Calu3 (cell line): ENCODE results near the gene NAALADL2. TPM values are rescaled to one million over a fixed set of nuclear protein-coding genes. Genes with fewer than 3 reads are reported as not detected.

ENCODE experiments used
- BruUV-seq: library from RNA; stranded (reverse); fragments of 400-500 nt; replicated peaks from 2 replicates; lab custom pipeline; 2021; lab: Mats Ljungman, UMichigan
- CTCF ChIA-PET: fragments of 300-600 bp; sonication (Branson Sonifier 250); formaldehyde crosslinking; loops from one replicate; lab custom pipeline; 2022; ENCODE audit warnings: antibody characterized with exemption; lab: Charles Lee
- DNase-seq: peaks from one replicate; pipeline ENCODE4 v3.0.0; 2022
- H3K27ac Mint-ChIP-seq: one replicate; pipeline ENCODE4 v1.8.0; 2022; ENCODE audit warnings: mixed read lengths; ENCODE audit not compliant: unreplicated experiment
- H3K27me3 Mint-ChIP-seq: one replicate; pipeline ENCODE4 v1.8.0; 2022; ENCODE audit warnings: mixed read lengths; ENCODE audit not compliant: unreplicated experiment
- H3K36me3 Mint-ChIP-seq: one replicate; pipeline ENCODE4 v1.8.0; 2022; ENCODE audit warnings: mild to moderate bottlenecking, moderate library complexity, mixed read lengths; ENCODE audit not compliant: insufficient read depth, unreplicated experiment
- H3K4me1 Mint-ChIP-seq: one replicate; pipeline ENCODE4 v1.8.0; 2022; ENCODE audit warnings: mild to moderate bottlenecking, low read depth, mixed read lengths; ENCODE audit not compliant: unreplicated experiment
- H3K4me3 Mint-ChIP-seq: one replicate; pipeline ENCODE4 v1.8.0; 2022; ENCODE audit warnings: mild to moderate bottlenecking, low read depth, moderate library complexity, mixed read lengths; ENCODE audit not compliant: unreplicated experiment
- H3K9me3 Mint-ChIP-seq: one replicate; pipeline ENCODE4 v1.8.0; 2022; ENCODE audit warnings: low read depth, mixed read lengths; ENCODE audit not compliant: unreplicated experiment
- CTCF ChIP-seq: fragments of 200-600 bp; IDR thresholded peaks from one replicate; pipeline ENCODE4 v1.8.0; 2022; ENCODE audit warnings: antibody characterized with exemption; ENCODE audit not compliant: unreplicated experiment
- intact Hi-C: fragments of 100-400 bp; cut with micrococcal nuclease; formaldehyde crosslinking; loops from one replicate; pipeline ENCODE4 v1.10.0; 2022; ENCODE audit not compliant: unreplicated experiment
- total RNA-seq: library from RNA; stranded (reverse); gene quantifications from 2 replicates; pipeline ENCODE4 v1.2.3, GENCODE V29; 2022

The NAALADL2 gene
- total RNA-seq, 1 experiment from 2014 or later, result 36.9 TPM

- DNase-seq, result peak; percentile 5
- BruUV-seq, result no TSS peak
- CTCF ChIA-PET, result no interaction called here
- H3K4me1 Mint-ChIP-seq, result peaks cover 20% of the 10 kb centered on the region
- no peaks in the 10 kb centered on the region for H3K27me3 Mint-ChIP-seq
- peak overlapping the region; percentile 76 for H3K27ac Mint-ChIP-seq
- no peaks in the 10 kb centered on the region for H3K36me3 Mint-ChIP-seq
- intact Hi-C loops, result no loop called here
- no peak overlapping the region for H3K4me3 Mint-ChIP-seq
- H3K9me3 Mint-ChIP-seq, result peaks cover 4% of the 10 kb centered on the region
- TF ChIP-seq CTCF, result no peak
Observed at GRCh38 chr3:175535351-175535750, 676.2 kb downstream of the NAALADL2 start.

DNA sequence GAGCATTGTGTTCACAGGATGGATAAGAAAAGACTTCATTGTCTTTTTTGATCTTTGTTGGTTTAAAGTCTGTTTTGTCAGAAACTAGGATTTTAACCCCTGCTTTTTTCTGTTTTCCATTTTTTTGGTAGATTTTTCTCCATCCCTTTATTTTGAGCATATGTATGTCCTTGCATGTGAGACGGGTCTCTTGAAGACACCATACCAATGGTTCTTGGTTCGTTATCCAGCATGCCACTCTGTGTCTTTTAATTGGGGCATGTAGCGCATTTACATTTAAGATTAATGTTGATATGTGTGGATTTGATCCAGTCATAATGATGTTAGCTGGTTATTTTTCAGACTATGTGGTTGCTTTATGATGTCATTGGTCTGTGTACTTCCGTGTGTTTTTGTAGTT is 687.0 kb downstream of the NAALADL2 start:
- CTCF ChIA-PET, result no interaction called here
- no peaks in the 10 kb centered on the region for H3K36me3 Mint-ChIP-seq
- no peak overlapping the region for H3K4me3 Mint-ChIP-seq
- intact Hi-C loops, result no loop called here
- no peak overlapping the region for H3K27ac Mint-ChIP-seq
- no peak for TF ChIP-seq CTCF
- H3K9me3 Mint-ChIP-seq, result peaks cover 9% of the 10 kb centered on the region
- H3K4me1 Mint-ChIP-seq, result no peaks in the 10 kb centered on the region
- H3K27me3 Mint-ChIP-seq, result no peaks in the 10 kb centered on the region
- DNase-seq, result no peak
- no TSS peak for BruUV-seq

DNA sequence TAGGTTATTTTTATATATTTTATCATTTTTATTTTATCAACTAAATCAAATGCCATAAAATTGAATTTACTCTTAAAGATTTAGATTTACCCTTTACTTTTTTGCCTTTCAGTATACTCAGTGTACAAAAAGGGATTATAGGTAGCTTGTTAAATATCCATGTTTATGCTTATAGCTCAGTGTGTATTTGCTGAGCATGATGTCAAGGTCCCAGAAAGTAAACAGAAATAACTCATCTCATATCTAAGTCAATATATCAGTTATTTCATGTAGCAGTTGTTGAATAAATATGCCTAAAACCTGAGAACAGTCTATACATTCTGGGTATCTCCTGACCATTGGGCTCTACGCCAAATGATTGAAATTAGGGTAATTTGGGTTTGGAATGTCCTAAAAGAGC is 693.8 kb downstream of the NAALADL2 start:
- no peak for TF ChIP-seq CTCF
- Mint-ChIP-seq H3K36me3 (no peaks in the 10 kb centered on the region), H3K4me1 (no peaks in the 10 kb centered on the region), H3K27ac (no peak overlapping the region), H3K4me3 (no peak overlapping the region), H3K27me3 (no peaks in the 10 kb centered on the region), H3K9me3 (peaks cover 3% of the 10 kb centered on the region)
- intact Hi-C loops, result no loop called here
- DNase-seq, result no peak
- BruUV-seq, result no TSS peak
- CTCF ChIA-PET, result no interaction called here

- H3K4me3 Mint-ChIP-seq, result no peak overlapping the region
- DNase-seq, result no peak
- H3K27me3 Mint-ChIP-seq, result no peaks in the 10 kb centered on the region
- no peak for TF ChIP-seq CTCF
- no peaks in the 10 kb centered on the region for H3K4me1 Mint-ChIP-seq
- no peaks in the 10 kb centered on the region for H3K36me3 Mint-ChIP-seq
- intact Hi-C loops, result no loop called here
- no peak overlapping the region for H3K27ac Mint-ChIP-seq
- CTCF ChIA-PET, result no interaction called here
- peaks cover 11% of the 10 kb centered on the region for H3K9me3 Mint-ChIP-seq
- BruUV-seq, result no TSS peak
Observed at GRCh38 chr3:175554801-175555200, 695.7 kb downstream of the NAALADL2 start.
